NCI-H2107 treated with DMSO at 0.1 percent for 48 hours (cell line): ENCODE measurements around the gene COL6A2.
"Not testable (repeated sequence)": the region's sequence is repeated elsewhere in the genome, so short reads cannot be mapped to it uniquely, and the experiment has no call there.

ENCODE experiments used
- DNase-seq: peaks from one replicate; lab custom pipeline; 2025; ENCODE audit not compliant: unreplicated experiment; lab: John Stamatoyannopoulos, UW

COL6A2 gene

DNA sequence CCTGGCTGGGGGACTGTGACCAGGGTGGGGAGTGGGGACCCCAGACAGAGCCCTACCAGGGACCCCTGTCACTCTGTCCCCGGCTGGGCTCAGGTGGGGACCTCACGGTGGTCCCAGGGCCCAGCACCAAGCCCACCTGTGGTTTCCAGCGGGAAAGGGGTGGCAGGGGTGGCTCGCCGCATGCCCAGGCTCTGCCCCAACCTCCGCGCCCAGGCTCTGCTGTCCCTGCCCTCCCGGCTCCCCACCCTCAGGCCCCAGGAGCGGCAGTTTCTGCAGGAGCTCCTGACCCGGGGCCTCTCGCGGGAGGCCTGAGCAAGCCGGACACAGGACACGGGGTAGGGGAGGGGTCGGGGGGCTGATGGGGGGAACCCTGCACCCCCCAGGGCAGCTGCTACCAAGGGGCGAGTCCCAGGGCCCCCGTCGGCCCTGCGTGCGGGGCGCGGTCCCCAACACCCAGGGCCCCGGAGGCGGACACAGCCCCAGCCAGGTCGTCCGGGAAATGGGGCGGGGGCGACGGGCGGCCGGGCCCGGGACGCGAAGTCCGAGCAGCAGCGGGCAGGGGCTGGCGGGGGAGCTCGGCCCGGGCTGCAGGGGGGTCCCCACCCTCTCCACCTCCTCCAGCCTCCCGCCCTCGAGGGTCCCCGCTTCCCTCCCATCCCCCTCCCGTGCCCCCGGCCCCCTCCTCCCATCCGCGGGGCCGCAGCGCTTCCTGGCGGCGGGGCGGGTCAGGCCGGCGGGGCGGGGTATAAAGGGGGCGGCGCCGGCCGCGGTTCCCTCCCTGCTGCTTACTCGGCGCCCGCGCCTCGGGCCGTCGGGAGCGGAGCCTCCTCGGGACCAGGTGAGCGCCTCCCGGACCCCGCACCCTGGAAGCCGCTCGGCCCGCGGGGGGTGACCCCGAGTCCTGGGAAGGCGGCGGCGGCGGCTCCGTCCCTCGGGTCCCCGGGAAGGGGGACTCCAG lies at the start of gene COL6A2:
Gene COL6A2 (plus strand): TSS at position 777 of the 958 bp plus-strand sequence.
- no peak for DNase-seq

- DNase-seq: peak; percentile 43
Observed at GRCh38 chr21:46048926-46049889, 48.7 kb upstream of the COL6A2 start.

DNA sequence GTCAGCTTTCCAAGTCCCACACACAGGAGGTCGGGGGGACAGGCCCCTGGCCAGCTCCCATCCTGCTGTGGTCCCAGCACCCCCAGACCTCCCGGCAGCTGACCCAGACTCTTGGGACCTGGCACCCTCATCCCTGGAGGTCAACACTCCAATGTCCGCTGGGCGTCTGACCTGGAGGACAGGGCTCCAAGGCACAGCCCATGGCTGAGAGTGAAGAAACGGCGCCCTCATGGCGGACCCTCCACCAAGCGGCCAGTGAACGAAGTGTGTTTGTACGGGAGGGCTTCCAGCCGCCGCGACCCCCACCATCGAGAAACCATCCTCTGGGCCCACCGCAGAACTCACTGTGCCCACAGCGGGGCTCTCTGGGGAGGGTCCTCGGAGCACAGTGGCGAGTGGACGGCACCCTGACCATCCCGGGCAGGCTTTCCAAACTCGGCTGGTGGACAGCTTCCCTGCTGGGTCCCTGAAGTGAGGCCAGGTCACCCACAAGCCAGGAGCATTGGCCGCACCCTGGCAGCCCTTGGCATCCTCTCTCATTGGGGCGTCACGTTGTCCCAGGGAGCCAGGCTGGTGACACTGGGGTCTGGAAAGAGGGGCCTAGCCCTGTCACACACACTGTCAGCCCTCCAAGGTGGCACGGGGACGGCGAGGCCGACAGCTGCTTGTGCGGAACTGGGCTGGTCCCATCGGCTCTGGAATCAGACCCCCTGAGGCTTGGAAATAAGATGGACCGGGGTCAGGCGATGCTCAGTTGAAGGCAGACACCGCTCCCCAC lies 47.8 kb upstream of the COL6A2 start:
- DNase-seq: no peak

- DNase-seq: no peak
Observed at GRCh38 chr21:46050668-46051378, 47.1 kb upstream of the COL6A2 start.

DNA sequence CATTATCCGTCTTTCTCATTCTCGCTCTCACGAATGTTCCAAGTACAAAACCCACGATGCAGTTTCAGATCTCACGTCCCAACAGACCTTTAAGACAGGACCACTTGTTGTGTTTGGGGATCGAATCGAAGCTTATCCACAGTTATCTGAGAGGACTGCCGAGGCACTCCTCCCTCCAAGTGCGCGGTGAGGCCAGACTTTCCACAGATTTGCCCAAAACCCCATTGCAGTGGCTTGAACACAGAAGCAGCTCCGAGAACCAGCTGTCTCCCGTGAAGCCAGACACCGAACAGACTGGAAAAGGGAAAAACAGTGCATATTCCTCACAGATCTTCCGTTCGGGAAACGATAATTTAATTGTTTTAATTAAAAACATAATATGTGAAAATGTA lies 46.5 kb upstream of the COL6A2 start:
- no peak for DNase-seq

GRCh38 chr21:46051821-46052675 lies 45.9 kb upstream of the COL6A2 start:
- no peak for DNase-seq

DNA sequence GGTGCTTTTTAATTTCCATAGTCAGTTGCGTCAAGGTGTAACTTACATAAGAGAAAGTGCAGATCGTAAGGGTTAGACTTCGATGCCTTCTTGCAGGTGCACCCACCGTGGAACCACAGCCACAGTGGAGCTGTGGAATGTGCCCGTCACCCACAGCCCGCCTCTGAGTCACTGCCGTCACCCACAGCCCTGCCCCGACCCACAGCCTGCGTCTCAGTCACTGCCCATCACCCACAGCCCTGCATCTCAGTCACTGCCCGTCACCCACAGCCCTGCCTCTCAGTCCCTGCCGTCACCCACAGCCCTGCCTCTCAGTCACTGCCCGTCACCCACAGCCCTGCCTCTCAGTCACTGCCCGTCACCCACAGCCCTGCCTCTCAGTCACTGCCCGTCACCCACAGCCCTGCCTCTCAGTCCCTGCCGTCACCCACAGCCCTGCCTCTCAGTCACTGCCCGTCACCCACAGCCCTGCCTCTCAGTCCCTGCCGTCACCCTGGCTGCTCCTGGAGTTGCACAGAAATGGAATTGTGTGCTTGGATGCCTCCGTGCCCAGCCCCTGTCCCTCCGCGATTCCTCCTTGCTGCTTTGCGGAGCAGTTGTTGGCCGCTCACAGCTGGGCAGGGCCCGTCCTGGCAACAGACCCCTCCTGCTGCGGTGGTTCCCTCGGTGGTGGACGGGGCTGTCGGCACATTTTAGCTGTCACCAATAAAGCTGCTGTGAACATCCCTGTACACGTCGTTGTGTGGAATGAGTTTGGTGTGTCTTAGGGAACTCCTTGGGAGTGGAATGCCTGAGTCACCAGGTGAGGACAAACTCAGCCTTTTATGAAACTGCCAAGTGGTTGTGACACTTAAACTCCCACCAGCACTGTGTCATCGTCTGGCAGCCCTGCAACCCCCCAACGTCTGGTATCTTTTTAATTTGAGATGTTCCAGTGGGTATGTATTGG lies 44.9 kb upstream of the COL6A2 start:
- no peak for DNase-seq

GRCh38 chr21:46054031-46054430 lies 43.9 kb upstream of the COL6A2 start:
- no peak for DNase-seq

DNA sequence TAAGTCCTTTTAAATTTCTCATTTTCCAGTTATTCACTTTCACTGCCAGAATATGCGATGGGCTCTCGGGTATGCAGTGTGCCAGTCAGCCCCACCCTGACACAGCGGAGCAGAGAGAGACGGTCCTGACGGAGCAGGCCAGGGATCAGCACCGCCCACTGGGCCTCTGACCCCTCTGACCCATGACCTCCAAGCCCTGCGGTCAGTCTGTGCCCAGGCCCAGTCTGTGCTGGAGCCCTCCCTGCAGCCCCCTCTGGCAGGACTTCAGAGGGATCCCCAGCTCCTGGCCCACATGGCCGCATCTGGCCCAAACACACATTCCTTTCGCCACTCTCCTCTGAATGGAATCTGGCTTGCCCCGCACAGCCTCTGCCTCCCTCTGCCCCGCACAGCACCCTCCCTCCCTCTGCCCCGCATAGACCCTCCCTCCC lies 43.4 kb upstream of the COL6A2 start:
- DNase-seq: no peak

GRCh38 chr21:46055863-46056281 lies 42.0 kb upstream of the COL6A2 start:
- DNase-seq: no peak

DNA sequence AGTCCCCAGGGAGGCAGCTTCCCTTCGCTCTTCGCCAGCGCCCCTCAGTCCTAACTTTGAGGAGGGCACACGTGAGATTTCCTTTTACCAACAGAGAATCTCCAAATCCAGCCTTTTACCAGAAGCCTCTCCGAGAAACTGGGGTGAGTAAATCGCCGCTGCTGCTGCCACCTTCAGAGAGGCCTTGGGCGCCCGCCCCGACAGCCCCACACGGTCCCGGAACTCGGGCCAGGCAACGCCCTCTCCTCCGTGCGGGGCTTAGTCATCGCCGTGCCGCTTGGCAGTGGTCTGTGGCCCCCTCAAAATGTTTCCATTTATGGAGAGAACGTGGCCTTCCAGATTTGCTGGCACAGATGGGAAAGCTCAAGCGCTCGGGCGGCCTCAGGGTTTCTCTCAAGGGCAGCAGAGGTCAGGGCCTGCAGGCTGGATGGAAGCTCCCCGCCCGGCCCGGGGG lies 41.4 kb upstream of the COL6A2 start:
- no peak for DNase-seq

DNA sequence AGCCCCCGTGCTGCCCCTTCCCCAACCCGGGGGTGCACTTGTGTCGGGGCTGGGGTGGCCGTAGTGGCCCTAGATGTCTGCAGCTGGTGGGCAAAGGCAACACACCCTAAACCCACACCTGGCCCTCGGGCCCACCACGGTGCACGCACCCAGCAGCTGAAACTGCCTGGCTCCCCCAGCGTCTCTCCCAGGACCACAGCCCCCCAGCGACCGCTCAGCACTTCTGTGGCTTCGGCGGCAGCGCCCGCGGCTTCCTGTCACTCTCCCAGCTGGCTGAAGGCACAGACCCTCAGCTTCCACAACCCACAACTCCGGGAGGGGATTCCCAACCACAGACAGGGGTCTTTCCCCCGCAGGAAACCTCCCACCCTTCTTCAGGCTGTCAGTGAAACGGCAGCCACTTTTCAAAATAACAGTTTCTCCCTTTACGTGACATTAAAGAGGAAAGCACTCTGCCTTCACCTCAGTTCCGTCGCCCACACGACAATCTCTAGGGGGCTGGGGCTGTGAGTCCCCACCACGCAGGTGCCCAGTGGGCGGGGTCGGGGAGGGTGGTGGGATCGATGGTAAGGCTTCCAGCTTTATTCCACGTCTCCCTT lies 40.7 kb upstream of the COL6A2 start:
- no peak for DNase-seq

DNA sequence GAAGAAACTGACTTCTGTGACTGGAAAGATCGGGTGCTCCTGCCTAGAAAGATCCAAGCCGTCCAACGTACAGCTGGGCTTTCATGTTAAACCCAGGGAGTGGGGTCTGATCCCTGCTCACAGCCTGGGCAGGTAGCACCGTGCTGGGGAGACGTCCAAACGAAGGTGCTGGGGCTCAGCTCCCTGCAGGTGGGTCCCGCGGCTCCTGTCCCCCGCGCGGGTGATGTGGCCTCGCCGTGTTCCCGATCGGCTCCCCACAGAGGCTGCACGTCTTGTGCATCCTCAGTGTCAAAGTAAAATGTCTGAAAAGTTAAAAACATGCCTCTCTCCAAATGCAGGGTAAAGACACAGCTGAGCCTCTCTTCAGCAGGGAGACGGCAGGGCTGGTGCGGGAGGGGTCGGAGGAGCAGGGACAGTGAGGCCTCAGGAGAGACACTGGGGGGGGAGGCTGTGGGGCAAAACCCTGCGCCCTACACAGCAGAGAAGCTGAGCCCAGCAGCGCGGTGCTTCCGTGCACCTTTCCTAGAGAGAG lies 40.1 kb upstream of the COL6A2 start:
- no peak for DNase-seq

- no peak for DNase-seq
Observed at GRCh38 chr21:46058431-46059145, 39.3 kb upstream of the COL6A2 start.

- no peak for DNase-seq
Observed at GRCh38 chr21:46059195-46059594, 38.7 kb upstream of the COL6A2 start.

- not testable (repeated sequence) for DNase-seq
Observed at GRCh38 chr21:46059711-46060455, 38.0 kb upstream of the COL6A2 start.
